HG03108 (cell line): ENCODE data around the gene XRCC4.
"Not testable (repeated sequence)": the region's sequence is repeated elsewhere in the genome, so short reads cannot be mapped to it uniquely, and the experiment has no call there.

Source experiments
- ATAC-seq: cut with Tn5 transposase; IDR thresholded peaks from one replicate; pipeline ENCODE4 v1.9.1; 2021; ENCODE audit warnings: moderate library complexity; ENCODE audit not compliant: unreplicated experiment

The XRCC4 gene

GRCh38 chr5:83340511-83340918 lies 263.2 kb downstream of the XRCC4 start:
- no peak for ATAC-seq

- no peak for ATAC-seq
These were observed 264.5 kb downstream of the XRCC4 start for GRCh38 chr5:83341815-83342334.

GRCh38 chr5:83342465-83342864 lies 265.1 kb downstream of the XRCC4 start:
- ATAC-seq: no peak

- no peak for ATAC-seq
These were observed 266.0 kb downstream of the XRCC4 start for GRCh38 chr5:83343299-83343698.

- no peak for ATAC-seq
These were observed 268.1 kb downstream of the XRCC4 start for GRCh38 chr5:83345423-83345822.

- no peak for ATAC-seq
These were observed 271.0 kb downstream of the XRCC4 start for GRCh38 chr5:83348281-83348780.

- ATAC-seq: no peak
These were observed 275.9 kb downstream of the XRCC4 start for GRCh38 chr5:83353231-83353630.

GRCh38 chr5:83353774-83354173 lies 276.4 kb downstream of the XRCC4 start:
- ATAC-seq: no peak

GRCh38 chr5:83354958-83355357 lies 277.6 kb downstream of the XRCC4 start:
- no peak for ATAC-seq

GRCh38 chr5:83355482-83356014 lies 278.2 kb downstream of the XRCC4 start:
- ATAC-seq: not testable (repeated sequence)

GRCh38 chr5:83357621-83358231 lies 280.4 kb downstream of the XRCC4 start:
- ATAC-seq: no peak

GRCh38 chr5:83360573-83360972 lies 283.2 kb downstream of the XRCC4 start:
- no peak for ATAC-seq

- ATAC-seq: no peak
These were observed 285.2 kb downstream of the XRCC4 start for GRCh38 chr5:83362526-83362925.

GRCh38 chr5:83363111-83363885 lies 286.0 kb downstream of the XRCC4 start:
- ATAC-seq: no peak

- no peak for ATAC-seq
These were observed 286.5 kb downstream of the XRCC4 start for GRCh38 chr5:83363886-83364275.

GRCh38 chr5:83364312-83365299 lies 287.3 kb downstream of the XRCC4 start:
- no peak for ATAC-seq

- ATAC-seq: peak; percentile 34
These were observed 291.0 kb downstream of the XRCC4 start for GRCh38 chr5:83368319-83368718.

GRCh38 chr5:83368835-83369234 lies 291.5 kb downstream of the XRCC4 start:
- peak; percentile 42 for ATAC-seq

- no peak for ATAC-seq
These were observed 293.6 kb downstream of the XRCC4 start for GRCh38 chr5:83370957-83371356.

- no peak for ATAC-seq
These were observed 294.4 kb downstream of the XRCC4 start for GRCh38 chr5:83371726-83372125.

GRCh38 chr5:83374547-83374946 lies 297.2 kb downstream of the XRCC4 start:
- ATAC-seq: no peak
